ENCODE results near the gene RBL2.

GRCh38 chr16:53482123-53482522 lies 47.9 kb downstream of the RBL2 start:
- TF ChIP-seq CTCF (conservative IDR thresholded peaks at IDR 0.05 in 1 of 2, IDR thresholded peaks at IDR 0.05 in 1 of 2; ENCODE audit: extremely low read depth in 1 of 2, insufficient read depth in 1 of 2, low read depth in 1 of 2, low read length in 2 of 2): no peak
- TF ChIP-seq EZH2 (IDR thresholded peaks at IDR 0.05; ENCODE audit: borderline replicate concordance, low read length): no peak

All from mammary epithelial cell (primary cell).